DMS114 treated with DMSO at 0.1 percent for 48 hours (cell line): ENCODE results near the gene S1PR3.

Source experiments
- DNase-seq: peaks from one replicate; lab custom pipeline; 2025; ENCODE audit not compliant: unreplicated experiment; lab: John Stamatoyannopoulos, UW

S1PR3 gene

GRCh38 chr9:89008055-89008743 is 16.9 kb downstream of the S1PR3 start:
- no peak for DNase-seq

DNA sequence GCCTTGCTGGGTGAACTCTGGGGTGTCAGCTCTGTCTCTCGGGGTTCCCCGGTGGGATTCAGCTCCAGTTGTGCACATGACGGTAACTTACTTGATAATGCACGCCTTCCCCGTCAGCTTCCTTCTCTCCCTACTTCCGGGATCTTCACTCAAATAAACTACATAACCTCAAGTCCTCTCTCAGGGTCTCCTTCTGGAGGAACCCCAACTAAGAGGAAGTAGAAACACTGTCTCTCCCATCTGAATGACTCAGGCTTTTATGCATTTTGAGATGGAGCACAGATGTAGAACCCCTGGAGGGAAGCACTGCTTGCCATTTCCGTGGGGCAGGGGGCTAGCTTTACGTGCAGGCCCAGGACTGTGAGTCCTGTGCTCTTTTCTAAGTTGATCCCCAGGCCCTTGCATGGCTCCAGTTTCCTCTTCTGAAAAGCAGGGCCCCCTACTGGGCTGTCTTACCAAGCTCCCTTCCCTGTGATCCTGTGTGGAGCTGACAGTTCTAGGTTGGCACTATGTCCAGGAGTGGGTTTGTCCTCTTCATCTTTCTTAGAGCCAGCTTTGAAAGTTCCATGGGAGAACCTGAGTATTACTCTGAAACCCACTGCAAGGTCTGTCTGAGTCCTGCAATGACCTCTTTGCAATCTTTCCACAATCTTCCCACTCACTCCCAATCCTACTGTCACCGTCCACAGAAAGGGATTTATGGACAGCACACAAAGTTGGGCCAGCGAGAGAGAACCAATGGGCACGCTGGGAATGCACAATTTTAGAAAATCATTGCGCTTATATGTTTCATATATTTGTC is 17.7 kb downstream of the S1PR3 start:
- no peak for DNase-seq

DNA sequence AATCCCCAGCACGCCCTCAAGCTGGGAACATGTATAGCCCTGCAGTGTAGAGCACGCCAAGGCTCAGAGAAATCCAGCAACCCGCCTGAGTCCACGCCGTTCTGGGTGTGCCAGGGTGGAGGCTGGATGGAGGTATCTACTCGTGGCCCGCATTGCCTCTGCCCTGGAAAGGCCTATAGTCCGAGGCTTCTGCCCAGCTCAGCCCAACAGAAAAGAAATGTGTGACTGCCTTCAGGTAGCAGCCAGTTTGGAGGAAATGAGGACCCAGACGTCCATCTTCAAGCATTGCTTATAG is 18.2 kb downstream of the S1PR3 start:
- no peak for DNase-seq

GRCh38 chr9:89010056-89010455 is 18.8 kb downstream of the S1PR3 start:
- no peak for DNase-seq

DNA sequence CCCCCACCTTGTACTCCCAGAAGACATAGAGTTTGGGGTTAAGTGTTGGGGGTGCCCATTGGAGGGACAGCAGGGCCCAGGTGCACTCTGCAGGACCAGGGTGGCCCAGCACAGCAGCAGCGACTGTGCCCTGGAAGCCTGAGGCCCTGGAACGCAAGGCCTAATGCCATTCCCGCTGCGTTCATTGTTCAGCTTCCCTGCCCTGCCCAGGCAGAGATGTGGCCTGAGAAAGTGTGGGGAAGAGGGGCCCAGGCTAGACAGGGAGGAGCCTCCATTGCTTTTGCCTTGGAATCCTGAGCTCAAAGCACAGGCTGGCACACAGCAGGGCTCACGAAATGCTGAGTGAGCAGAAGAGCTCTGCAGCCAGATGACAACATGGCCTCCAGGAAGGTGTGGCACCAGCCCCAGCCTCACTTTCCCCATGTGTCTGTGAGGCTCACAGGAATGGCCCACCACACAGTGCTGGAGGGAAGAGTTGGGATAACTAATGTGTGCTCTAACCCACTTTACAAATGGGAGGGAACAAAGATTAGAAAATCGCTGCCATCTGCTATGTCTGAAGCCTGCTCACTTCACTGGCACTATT is 19.4 kb downstream of the S1PR3 start:
- no peak for DNase-seq

DNA sequence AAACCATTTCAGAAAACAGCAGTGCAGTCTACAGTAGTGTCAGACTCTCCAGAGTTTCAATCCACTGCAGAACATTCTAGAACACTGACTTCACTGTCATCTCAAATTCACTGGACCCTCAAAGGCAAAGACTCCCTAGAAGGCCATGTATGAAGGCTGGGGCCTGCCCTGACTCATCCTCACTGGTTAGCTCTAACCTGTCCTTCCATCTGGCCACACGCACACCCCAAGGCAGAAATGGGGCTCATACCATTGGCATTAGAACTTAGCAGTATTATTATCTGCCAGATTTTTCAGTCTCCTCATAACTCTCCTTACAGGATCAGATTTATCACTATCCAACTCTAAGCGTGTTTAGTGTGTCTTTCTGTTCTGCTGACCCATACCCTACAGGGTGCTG is 20.4 kb downstream of the S1PR3 start:
- no peak for DNase-seq

DNA sequence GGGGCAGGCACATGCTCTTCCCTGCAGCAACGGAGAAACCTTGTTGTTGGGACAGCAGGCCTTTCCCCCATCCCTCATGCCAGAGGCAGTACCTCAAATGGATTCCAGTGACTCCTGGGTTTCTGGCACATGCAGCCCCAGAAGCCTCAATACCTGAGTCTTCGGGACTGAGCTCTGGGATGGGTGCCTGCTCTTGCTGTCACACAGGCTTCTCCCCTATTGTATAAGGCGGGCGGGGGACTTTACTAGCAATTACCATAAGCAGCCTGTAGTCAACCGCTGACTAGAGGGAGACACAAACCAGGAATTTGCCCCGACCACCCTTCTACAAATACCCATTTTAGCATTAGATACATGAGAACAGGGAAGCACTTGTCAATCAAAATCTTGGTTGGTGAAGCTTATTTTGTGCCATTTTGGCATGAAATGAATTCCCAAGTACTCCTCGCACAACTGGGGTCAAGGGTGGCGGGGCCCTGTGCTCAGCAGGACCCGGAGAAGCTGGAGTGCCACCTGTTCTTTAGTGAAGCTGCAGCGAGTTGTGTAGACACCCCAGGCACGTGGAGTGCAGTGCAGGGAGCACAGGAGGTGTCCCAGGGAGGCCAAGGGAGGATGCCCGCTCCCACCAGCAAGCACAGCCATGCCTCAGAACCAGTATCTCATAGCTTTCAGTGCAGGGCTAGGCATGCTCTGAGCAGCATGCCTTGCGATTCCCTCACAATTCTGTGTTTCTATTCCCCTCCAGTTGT is 21.2 kb downstream of the S1PR3 start:
- DNase-seq = no peak

DNA sequence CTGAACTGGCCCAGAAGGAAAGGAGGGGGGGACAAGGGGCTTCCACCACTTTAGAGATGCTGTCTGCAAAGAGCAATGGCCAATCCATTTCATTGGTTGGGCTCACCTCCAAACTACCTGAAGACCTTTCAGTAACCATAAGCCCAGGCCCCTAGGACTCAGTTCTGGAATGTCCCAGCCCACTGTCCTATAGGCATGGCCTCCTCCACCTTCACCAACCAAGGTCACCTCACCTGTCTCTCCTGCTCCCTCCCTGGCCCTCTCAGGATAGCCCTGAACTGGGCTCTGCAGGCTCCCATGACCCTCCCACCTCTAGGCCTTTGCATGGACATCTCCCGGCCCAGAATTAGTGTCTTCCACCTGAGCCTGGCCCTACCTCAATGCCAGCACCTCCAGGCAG is 22.4 kb downstream of the S1PR3 start:
- DNase-seq = no peak

DNA sequence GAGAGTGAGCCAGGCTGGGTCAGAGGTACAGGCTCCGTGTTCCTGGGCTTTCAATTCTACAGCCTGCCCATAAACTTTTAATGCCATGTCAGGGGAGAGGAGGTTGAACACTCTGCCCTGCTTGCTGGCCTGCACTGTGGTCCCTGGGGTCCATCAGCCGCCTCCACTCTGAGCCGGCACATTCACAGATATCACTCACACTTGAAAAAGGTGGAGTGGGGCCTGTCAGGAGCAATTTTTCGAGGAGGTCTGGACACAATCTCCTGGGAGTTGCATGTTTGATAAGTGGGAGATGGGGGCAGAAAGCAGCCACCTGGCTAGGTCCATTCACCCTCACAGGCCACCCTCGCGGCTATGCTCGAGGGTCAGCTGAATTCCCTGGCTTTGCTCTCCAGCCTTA is 22.9 kb downstream of the S1PR3 start:
- no peak for DNase-seq

- no peak for DNase-seq
Observed at GRCh38 chr9:89015336-89015735, 24.1 kb downstream of the S1PR3 start.

GRCh38 chr9:89020754-89021153 is 29.5 kb downstream of the S1PR3 start:
- no peak for DNase-seq

GRCh38 chr9:89021154-89021803 is 30.0 kb downstream of the S1PR3 start:
- no peak for DNase-seq

DNA sequence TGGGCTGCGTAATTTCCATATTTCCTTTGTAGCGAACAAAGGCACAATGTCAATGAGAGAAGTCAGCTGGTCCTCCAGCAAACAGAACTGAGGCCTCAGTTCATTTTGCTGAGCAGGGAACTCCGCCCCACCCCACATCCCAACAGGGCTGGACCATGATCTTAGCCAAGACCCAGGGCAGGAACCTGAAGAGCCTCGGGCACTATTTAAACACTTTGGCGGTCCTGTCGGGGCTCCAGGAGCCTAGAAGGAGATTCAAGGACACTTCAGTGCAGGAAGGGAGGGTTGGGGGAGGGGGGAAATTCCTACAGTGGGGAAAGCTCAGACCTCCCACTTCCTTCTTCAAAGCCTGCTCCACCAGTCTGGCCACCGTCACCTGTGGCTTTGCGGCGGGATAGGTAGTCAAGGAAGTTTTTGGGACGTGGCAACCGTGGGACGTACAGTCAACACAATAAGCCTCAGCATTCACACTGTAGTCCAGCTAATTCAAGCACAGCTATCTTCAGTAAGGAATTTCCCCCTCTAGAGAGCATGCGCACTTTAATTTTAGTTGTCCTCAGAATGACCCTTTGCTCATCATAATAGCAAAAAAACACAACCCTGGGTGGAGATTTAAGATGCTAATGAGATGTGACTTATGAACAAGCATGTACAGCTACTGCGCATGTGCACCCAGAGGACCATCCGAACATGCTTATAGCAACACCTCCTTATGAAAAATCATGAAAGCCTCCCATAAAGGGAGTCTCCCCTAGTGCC is 30.9 kb downstream of the S1PR3 start:
- DNase-seq = no peak

DNA sequence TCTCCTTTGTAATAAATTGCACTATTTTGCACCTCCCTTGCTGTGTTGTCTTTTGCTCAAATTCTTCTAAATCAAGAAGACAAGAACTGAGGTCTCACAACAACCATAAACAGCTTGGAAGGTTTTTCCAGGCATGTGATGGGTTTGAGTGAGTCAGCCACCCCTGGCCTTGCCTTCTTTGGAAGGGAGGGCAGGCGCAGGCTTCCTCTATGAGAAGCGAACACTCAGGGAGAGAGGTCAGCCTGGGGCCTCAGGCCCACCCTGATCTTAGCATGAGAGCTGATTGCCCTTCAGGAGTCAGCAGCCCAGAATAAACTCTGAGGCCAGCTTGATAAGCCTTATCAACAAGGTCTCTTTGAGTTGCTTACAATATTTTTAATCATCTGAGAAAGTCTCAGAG is 31.6 kb downstream of the S1PR3 start:
- DNase-seq = no peak

DNA sequence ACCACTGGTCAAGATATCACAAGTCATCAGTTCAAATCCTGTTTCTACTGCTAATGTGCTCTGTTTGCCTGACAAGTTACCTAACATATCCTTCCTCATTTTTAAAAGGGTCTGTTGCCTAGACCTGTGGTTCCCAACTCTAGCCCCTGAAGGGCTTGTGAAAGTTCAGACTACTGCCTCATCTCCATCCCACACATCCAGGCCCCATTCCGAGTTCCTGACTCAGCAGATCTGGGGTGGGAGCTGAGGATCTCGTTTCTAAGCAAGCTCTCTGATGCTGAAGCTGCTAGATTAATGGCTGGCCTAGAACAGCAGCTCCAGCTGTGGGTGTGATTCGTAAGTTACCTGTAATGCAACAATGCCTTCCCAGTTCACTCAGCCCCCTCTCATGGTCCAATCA is 32.5 kb downstream of the S1PR3 start:
- no peak for DNase-seq

DNA sequence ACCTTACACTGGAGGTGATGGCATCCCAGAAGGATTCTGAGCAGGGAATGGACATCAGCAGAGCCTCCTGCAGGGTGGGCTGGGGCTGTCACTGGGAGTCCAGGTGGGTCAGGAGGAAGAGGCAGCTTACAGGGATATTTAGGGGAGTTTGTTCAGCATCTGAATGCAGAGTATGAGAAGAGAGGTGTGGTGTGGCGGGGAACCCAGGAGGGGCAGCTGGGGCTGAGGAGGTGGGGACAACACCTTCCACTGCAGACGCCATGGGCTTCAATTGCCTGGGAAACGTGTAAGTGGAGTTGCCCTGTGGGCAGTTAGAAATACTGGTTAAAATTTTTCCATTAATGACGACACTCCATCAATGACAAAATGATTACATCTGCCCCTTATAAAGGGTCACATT is 33.5 kb downstream of the S1PR3 start:
- DNase-seq = no peak

DNA sequence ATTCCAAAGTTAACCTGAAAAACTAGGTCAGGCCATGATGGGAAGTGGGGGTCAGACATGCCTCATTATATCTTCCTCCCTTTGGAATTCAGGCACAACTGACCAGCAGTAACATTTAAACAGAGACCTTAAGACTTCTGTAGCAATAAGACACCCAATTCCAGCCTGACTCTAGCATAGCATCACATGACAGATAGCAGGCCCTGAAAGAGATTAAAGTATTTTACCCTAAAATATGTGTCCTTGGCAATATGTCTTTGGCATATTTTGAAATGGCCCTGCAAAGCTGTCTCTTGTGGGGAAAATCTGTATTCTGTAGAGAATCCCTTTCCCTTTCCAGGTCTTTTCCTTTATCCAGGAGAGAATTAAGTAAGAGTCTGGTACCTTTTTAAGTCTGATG is 34.3 kb downstream of the S1PR3 start:
- DNase-seq = no peak

GRCh38 chr9:89026876-89027275 is 35.6 kb downstream of the S1PR3 start:
- DNase-seq = no peak

DNA sequence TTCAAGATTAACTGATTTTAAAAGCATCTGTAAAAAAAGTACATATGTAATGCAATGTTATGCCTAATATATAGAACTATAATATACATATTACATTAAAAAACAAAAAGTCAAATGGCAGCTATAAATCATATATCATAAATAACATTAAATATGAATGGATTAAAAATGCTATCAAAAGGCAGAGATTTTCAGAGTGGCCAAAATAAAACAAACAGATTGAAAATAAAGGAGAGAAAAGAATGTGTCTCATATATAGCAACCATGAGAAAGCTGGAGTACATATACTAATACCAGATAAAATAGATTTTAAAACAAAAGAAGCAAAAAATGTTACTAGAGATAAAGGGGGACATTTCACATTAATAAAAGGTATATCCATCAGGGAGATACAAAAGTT is 38.5 kb downstream of the S1PR3 start:
- no peak for DNase-seq

- DNase-seq = no peak
Observed at GRCh38 chr9:89032173-89032572, 40.9 kb downstream of the S1PR3 start.

GRCh38 chr9:89032661-89033060 is 41.4 kb downstream of the S1PR3 start:
- no peak for DNase-seq
